Dendritic cell treated with granulocyte-macrophage colony-stimulating factor and Interleukin-4, amounts not matched to agents 40 ng/mL and 50 ng/mL, for 4 days (primary cell): ENCODE data around the gene B9D2.
A peak's percentile ranks its signal among the peaks of the same experiment; 100 is the strongest.
"Not testable (repeated sequence)": the region's sequence is repeated elsewhere in the genome, so short reads cannot be mapped to it uniquely, and the experiment has no call there.

Experiments
- H3K27ac Mint-ChIP-seq: one replicate; pipeline ENCODE4 v1.8.0; 2022; ENCODE audit warnings: mild to moderate bottlenecking, mixed read lengths
- H3K27me3 Mint-ChIP-seq: one replicate; pipeline ENCODE4 v1.8.0; 2022; ENCODE audit warnings: mild to moderate bottlenecking, mixed read lengths
- H3K36me3 Mint-ChIP-seq: one replicate; pipeline ENCODE4 v1.8.0; 2022; ENCODE audit warnings: low read depth, mixed read lengths
- H3K4me1 Mint-ChIP-seq: one replicate; pipeline ENCODE4 v1.8.0; 2022; ENCODE audit warnings: low read depth, mixed read lengths
- H3K4me3 Mint-ChIP-seq: one replicate; pipeline ENCODE4 v1.8.0; 2022; ENCODE audit warnings: mild to moderate bottlenecking, moderate library complexity, mixed read lengths
- H3K9me3 Mint-ChIP-seq: one replicate; pipeline ENCODE4 v1.8.0; 2022; ENCODE audit warnings: mixed read lengths
- intact Hi-C: fragments of 100-400 bp; cut with micrococcal nuclease; formaldehyde crosslinking; loops from one replicate; pipeline ENCODE4 v1.15.0; 2022

The B9D2 gene

DNA sequence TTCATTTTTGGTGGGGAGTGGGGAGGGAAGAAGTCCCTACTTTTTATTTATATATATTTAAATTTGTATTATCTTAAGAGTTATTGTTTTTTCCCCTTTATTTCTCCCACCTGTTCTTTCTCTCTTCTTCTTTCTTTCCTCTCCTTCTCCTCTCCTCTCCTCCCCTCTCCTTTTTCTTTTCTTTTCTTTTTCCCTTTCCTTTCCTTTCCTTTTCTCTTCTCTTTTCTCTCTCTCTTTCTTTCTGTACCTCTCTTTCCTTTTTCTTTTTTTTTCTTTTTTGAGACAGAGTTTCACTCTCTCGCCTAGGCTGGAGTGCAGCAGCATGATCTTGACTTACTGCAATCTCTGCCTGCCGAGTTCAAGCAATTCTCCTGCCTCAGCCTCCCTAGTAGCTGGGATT is 35.6 kb upstream of the B9D2 start:
- H3K4me3 Mint-ChIP-seq: no peak overlapping the region
- no peaks in the 10 kb centered on the region for H3K27me3 Mint-ChIP-seq
- no peaks in the 10 kb centered on the region for H3K9me3 Mint-ChIP-seq
- intact Hi-C loops: loop anchor here (5.0 kb wide), 1 partner anchor 33 kb away; no protein-coding TSS in a partner anchor
- H3K36me3 Mint-ChIP-seq: peaks cover 52% of the 10 kb centered on the region
- peak overlapping the region; percentile 68 for H3K27ac Mint-ChIP-seq
- H3K4me1 Mint-ChIP-seq: peaks cover 55% of the 10 kb centered on the region

DNA sequence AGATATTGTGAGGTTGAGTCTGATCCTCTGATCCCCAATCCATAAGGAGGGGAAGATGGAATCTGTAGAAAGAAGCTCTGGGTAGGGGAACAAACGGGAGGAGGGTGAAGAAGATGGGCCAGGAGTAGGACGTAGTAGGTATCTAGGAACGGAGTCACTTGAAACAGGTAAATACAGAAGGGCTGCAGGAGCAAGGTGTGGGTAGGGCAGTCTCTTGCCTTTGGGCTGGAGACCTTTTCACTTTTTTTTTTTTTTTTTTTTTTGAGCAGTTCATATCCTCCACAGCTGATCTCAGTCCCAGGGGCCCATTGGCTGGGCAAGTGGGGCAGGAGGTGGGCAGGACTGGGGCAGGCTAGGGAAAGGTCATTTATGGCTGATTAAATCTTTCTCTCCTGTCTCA is 35.1 kb upstream of the B9D2 start:
- Mint-ChIP-seq H3K36me3 (peaks cover 52% of the 10 kb centered on the region), H3K27me3 (no peaks in the 10 kb centered on the region), H3K4me3 (peak overlapping the region; percentile 97), H3K27ac (no peak overlapping the region), H3K9me3 (no peaks in the 10 kb centered on the region), H3K4me1 (peaks cover 55% of the 10 kb centered on the region)
- intact Hi-C loops: loop anchor here (5.0 kb wide), 1 partner anchor 33 kb away; no protein-coding TSS in a partner anchor

DNA sequence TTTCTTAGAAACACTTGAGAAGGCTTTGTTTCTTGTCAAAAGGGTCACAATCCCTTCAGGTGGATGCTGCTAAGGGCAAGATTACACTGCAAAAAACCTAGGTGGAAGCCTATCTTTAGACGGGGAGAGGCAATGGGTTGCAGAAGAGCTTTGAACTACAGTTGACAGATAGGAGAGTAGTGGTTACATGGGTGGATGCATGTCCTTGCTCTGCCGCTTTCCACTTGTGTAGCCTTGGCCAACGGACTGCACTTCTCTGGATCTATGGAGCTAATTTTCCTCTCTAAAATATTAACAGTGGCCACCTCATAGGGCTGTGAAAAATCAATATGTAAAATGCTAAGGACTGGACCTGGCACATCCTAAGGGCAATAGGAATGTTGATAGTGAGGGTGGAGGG is 34.6 kb upstream of the B9D2 start:
- Mint-ChIP-seq H3K4me3 (peak overlapping the region; percentile 97), H3K4me1 (peaks cover 59% of the 10 kb centered on the region), H3K36me3 (peaks cover 47% of the 10 kb centered on the region), H3K9me3 (no peaks in the 10 kb centered on the region), H3K27me3 (no peaks in the 10 kb centered on the region), H3K27ac (peak overlapping the region; percentile 93)
- intact Hi-C loops: loop anchor here (5.0 kb wide), 1 partner anchor 34 kb away; no protein-coding TSS in a partner anchor

DNA sequence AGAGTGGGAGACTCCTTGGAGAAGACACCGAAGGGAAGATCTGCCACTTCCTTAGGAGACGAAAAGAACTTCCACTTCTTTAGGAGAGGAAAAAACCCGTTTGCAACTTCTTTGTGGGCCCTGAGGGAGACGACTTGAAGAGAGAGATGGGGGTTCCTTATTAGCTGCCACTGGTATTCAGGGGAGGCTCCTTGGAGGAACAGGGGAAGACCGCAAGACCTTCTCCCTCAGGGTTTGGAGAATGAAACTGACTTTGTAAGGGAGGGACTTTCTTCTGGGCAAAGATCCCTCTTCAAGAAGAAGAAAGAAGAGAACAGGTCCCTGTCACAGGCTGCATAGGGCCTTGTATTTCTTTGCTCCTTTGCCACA is 34.1 kb upstream of the B9D2 start:
- intact Hi-C loops: loop anchor here (5.0 kb wide), 1 partner anchor 34 kb away; no protein-coding TSS in a partner anchor
- peaks cover 59% of the 10 kb centered on the region for H3K4me1 Mint-ChIP-seq
- H3K27me3 Mint-ChIP-seq: no peaks in the 10 kb centered on the region
- peak overlapping the region; percentile 97 for H3K4me3 Mint-ChIP-seq
- no peaks in the 10 kb centered on the region for H3K9me3 Mint-ChIP-seq
- peak overlapping the region; percentile 93 for H3K27ac Mint-ChIP-seq
- peaks cover 42% of the 10 kb centered on the region for H3K36me3 Mint-ChIP-seq

DNA sequence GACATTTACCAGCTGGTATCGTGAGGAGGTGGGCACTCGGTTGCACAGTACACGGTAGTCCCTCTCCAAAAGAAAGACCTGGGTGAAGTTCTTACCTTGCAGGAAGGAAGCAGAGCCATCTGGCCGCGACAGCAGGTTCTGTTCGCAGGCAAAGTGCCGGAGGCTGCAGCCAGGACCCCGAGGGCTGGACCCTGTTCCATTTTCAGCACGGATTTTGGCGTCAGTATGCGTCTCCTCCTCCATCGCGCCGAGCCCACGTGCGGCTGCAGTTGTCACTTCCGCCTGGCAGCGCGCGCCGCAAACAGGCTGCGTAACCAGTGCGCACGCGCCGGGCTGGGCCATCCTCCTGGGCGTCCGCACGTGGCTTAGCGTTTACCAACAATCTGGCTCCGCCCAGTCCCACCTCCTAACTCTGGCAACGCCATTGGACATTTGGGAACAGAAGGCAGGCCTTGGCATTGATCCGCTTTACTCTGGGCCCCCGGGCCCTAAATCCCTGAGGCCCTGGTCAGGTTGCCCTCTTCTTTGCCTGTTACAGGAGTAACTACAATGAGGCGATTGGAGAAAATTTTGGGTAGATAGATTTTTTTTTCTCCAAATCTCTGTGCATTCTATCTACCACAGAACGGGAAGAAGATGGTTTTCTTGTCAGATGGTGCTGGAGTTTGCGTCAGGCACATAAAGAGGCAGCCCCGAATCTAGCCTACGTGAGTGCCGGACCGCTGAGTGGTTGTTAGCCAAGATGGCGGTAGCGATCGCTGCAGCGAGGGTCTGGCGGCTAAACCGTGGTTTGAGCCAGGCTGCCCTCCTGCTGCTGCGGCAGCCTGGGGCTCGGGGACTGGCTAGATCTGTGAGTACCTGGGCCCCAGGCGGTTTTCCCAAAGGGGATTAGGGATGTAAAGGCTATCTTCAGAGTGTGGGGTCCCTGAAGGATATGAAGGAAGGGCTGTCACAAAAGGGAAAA is 33.4 kb upstream of the B9D2 start, which contains the start of the genes BCKDHA and EXOSC5:
Gene BCKDHA (plus strand): TSS at position 733 of the 964 bp plus-strand sequence. CDS start 10 bp downstream, at position 743.
Gene EXOSC5 (minus strand): TSS at position 274 of the 964 bp plus-strand sequence. CDS start 31 bp downstream, at position 243.
- H3K36me3 Mint-ChIP-seq: peaks cover 41% of the 10 kb centered on the region
- H3K4me3 Mint-ChIP-seq: peak within 1 kb of the TSS; percentile 97
- peaks cover 55% of the 10 kb centered on the region for H3K4me1 Mint-ChIP-seq
- H3K27me3 Mint-ChIP-seq: no peaks in the 10 kb centered on the region
- intact Hi-C loops: loop anchor here (1.0 to 5.0 kb wide), 3 partner anchors 33 to 46 kb away; partner anchors contain the start of gene B9D2
- no peaks in the 10 kb centered on the region for H3K9me3 Mint-ChIP-seq
- peak within 1 kb of the TSS; percentile 93 for H3K27ac Mint-ChIP-seq

DNA sequence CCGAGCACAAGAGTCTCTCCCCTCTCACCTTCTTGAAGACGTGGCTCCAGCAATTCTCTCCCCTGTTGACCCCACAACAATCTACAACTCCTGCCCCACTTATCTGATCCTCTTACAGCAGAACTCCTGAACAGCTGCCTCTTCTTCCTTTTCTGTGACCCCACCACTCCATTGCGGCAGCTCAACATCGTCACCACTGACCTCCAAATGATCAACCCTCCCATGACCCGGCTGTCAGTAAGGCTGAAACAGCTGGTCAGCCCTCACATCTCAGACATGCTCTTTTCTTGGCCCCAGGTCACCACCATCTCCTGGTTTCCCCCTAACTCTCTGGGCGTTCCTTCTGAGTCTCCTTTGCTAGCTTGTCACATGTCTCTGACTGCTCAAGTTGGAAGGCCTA is 31.4 kb upstream of the B9D2 start:
- intact Hi-C loops: loop anchor here (5.0 kb wide), 1 partner anchor 37 kb away; no protein-coding TSS in a partner anchor
- Mint-ChIP-seq H3K4me1 (peaks cover 41% of the 10 kb centered on the region), H3K36me3 (peaks cover 45% of the 10 kb centered on the region)

DNA sequence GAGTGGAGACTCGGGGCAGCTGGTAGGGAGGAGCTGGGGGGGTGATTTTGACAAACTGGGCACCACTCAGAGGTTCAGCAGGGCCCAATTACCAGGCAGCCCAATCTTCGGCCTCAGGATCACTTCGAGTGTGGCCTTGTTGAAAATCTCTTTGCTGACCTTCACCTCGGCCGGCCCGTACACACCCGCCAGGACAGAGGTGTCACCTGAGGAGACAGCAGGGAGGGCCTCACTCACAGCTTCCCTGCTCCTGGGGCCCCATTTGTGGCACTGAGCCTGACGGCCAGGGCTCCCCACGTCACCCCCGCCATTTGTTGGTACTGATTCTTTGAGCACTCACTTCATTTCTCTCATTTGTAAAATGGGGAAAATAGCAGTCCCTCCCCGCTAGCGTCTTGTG is 28.8 kb upstream of the B9D2 start:
- Mint-ChIP-seq H3K4me1 (peaks cover 23% of the 10 kb centered on the region), H3K27me3 (no peaks in the 10 kb centered on the region), H3K9me3 (no peaks in the 10 kb centered on the region), H3K36me3 (peaks cover 52% of the 10 kb centered on the region), H3K27ac (no peak overlapping the region), H3K4me3 (no peak overlapping the region)
- intact Hi-C loops: no loop called here

More for the DNA sequence above, 31.4 kb upstream of the B9D2 start:
- H3K9me3 Mint-ChIP-seq: no peaks in the 10 kb centered on the region
- peak overlapping the region; percentile 93 for H3K27ac Mint-ChIP-seq
- H3K4me3 Mint-ChIP-seq: no peak overlapping the region
- no peaks in the 10 kb centered on the region for H3K27me3 Mint-ChIP-seq

DNA sequence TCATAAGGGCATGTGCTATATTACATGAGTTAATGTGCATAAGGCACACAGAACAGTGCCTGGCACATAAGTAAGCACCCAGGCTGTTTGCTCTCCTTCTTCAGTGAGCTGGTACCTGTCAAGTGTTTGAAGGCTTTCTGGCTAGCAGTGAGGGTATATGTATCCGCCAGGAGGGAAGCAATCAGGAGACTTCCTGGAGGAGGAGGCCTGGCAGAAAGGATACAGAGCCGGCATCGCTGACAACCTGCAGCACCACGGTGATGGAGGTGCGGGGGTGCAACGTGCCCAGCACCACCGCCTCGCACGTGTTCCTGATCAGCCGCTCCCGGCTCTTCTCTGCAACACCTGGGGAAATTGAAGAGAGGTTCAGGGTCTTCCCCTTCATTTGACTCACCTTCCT is 27.7 kb upstream of the B9D2 start:
- peaks cover 22% of the 10 kb centered on the region for H3K4me1 Mint-ChIP-seq
- H3K4me3 Mint-ChIP-seq: no peak overlapping the region
- H3K27ac Mint-ChIP-seq: no peak overlapping the region
- intact Hi-C loops: no loop called here
- H3K36me3 Mint-ChIP-seq: peaks cover 60% of the 10 kb centered on the region
- no peaks in the 10 kb centered on the region for H3K9me3 Mint-ChIP-seq
- no peaks in the 10 kb centered on the region for H3K27me3 Mint-ChIP-seq

DNA sequence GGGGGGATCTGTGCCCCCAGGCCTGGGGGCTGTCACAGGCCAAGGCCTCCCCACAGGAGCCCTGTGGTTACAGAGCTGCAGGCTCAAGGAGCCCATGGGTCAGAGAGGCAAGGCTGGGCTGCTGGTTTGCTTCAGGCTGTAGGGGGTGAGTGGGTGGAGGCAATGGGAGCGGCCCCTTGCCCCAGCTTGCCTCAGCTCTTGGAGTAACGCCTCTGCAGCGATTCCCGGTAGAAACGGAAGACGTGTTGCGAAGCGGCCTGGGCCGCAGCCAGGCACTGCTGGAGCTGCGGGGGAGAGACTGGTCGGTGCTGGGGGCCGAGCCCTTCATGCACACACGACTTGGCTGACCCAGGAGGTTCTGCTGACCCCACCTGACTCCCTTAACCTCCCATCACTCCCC is 22.5 kb upstream of the B9D2 start:
- Mint-ChIP-seq H3K27me3 (no peaks in the 10 kb centered on the region), H3K4me1 (peaks cover 5% of the 10 kb centered on the region), H3K27ac (no peak overlapping the region), H3K9me3 (no peaks in the 10 kb centered on the region), H3K36me3 (peaks cover 95% of the 10 kb centered on the region), H3K4me3 (no peak overlapping the region)
- intact Hi-C loops: no loop called here

DNA sequence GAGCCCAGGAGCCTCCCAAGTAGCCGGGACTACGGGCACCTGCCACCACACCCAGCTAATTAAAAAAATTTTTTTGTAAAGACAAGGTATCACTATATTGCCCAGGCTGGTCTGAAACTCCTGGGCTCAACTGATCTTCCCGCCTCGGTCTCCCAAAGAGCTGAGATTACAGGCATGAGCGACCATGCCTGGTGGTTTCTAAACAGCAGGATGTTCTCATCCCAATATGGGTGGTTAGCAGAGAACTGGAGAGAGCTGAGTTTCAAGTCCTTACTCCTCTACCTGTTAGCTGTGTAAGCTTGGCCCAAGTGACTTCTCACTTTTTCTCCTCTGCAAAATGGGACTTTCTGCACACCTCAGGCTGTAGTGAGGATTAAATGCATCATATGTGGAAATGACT is 20.4 kb upstream of the B9D2 start:
- Mint-ChIP-seq H3K4me3 (no peak overlapping the region), H3K27me3 (no peaks in the 10 kb centered on the region), H3K9me3 (no peaks in the 10 kb centered on the region), H3K4me1 (peaks cover 17% of the 10 kb centered on the region), H3K27ac (no peak overlapping the region), H3K36me3 (peaks cover 74% of the 10 kb centered on the region)
- intact Hi-C loops: no loop called here

DNA sequence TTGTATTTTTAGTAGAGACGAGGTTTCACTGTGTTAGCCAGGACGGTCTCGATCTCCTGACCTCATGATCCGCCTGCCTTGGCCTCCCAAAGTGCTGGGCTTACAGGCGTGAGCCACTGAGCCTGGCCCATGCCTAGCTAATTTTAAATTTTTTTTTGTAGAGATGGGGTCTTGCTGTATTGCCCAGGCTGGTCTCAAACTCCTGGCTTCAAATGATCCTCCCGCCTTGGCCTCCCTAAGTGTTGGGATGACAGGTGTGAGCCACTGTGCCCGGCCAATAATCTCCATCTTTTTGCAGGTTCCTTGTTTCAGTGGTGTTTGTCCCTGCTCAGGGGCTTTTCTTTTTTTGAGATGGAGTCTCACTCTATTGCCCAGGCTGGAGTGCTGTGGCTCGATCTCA is 17.6 kb upstream of the B9D2 start:
- intact Hi-C loops, H3K27me3 Mint-ChIP-seq, H3K9me3 Mint-ChIP-seq, H3K27ac Mint-ChIP-seq, H3K4me3 Mint-ChIP-seq: not testable (repeated sequence)
- peaks cover 61% of the 10 kb centered on the region for H3K36me3 Mint-ChIP-seq
- H3K4me1 Mint-ChIP-seq: peaks cover 43% of the 10 kb centered on the region

DNA sequence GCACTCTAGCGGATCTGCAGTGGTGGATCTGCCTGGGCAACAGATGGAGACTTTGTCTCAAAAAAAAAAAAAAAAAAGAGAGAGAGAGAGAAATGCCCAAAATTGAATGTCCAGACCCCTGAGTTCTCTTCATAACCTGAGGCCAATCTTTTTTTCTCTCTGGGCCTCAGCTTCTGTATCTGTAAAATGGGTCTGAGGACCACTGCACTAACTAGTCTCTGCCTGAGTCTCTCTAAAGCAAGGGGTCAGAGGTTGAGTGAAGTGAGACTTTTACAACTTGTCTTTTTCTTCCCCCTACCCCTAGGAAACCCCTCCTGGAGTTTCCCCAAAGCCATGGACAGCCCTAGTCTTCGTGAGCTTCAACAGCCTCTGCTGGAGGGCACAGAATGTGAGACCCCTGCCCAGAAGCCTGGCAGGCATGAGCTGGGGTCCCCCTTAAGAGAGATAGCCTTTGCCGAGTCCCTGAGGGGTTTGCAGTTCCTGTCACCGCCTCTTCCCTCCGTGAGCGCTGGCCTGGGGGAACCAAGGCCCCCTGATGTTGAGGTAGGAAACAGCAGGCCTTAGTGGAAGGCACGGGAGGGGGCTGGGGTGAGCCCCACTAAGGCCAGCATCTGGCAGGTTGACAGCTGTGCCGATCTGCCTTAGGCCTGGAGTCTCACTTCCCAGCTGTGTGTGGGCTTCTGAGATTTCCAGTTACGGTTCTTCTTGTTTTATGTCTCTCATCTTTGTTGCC is 14.2 kb upstream of the B9D2 start:
- Mint-ChIP-seq H3K36me3 (peaks cover 27% of the 10 kb centered on the region), H3K27ac (peak overlapping the region; percentile 74), H3K4me3 (peak overlapping the region; percentile 39), H3K9me3 (no peaks in the 10 kb centered on the region), H3K4me1 (peaks cover 52% of the 10 kb centered on the region), H3K27me3 (no peaks in the 10 kb centered on the region)
- intact Hi-C loops: no loop called here

DNA sequence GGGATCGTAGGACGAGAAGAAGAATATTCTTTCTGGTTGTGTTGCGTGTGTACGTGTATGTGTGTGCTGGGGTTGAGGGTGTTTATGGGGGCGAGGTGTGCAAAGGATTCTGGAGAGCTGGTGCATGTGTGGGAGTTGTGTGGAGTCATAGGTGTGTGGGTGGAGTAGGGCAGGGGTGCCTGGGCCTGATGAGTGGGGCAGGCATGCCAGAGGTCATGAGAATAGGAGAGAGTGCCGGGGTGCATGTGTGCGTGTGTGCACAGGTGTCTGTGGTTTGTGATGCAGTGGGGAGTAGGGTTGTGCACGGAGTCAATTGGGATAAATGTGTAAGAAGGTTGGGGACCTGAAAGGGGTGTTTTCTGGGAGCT is 13.0 kb upstream of the B9D2 start:
- Mint-ChIP-seq H3K27ac (peak overlapping the region; percentile 74), H3K36me3 (peaks cover 18% of the 10 kb centered on the region)
- intact Hi-C loops: no loop called here

More for the DNA sequence above, 13.0 kb upstream of the B9D2 start:
- Mint-ChIP-seq H3K4me1 (peaks cover 57% of the 10 kb centered on the region), H3K9me3 (no peaks in the 10 kb centered on the region), H3K27me3 (no peaks in the 10 kb centered on the region), H3K4me3 (peak overlapping the region; percentile 78)
